ENCODE measurements around the gene AMZ2.
"Not testable (repeated sequence)": the region's sequence is repeated elsewhere in the genome, so short reads cannot be mapped to it uniquely, and the experiment has no call there.

GRCh38 chr17:68263101-68263681 lies 15.3 kb downstream of the AMZ2 start:
- TF ChIP-seq, protein P1, sequence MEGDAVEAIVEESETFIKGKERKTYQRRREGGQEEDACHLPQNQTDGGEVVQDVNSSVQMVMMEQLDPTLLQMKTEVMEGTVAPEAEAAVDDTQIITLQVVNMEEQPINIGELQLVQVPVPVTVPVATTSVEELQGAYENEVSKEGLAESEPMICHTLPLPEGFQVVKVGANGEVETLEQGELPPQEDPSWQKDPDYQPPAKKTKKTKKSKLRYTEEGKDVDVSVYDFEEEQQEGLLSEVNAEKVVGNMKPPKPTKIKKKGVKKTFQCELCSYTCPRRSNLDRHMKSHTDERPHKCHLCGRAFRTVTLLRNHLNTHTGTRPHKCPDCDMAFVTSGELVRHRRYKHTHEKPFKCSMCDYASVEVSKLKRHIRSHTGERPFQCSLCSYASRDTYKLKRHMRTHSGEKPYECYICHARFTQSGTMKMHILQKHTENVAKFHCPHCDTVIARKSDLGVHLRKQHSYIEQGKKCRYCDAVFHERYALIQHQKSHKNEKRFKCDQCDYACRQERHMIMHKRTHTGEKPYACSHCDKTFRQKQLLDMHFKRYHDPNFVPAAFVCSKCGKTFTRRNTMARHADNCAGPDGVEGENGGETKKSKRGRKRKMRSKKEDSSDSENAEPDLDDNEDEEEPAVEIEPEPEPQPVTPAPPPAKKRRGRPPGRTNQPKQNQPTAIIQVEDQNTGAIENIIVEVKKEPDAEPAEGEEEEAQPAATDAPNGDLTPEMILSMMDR (IDR thresholded peaks at IDR 0.05), result peak; percentile 12 to 78 (median 57)
- TF ChIP-seq POLR2A (IDR thresholded peaks at IDR 0.05), result not testable (repeated sequence)

Measured in uterus (tissue), 2 donors.